Measurements from ENCODE around the gene PGC.

The PGC gene

DNA sequence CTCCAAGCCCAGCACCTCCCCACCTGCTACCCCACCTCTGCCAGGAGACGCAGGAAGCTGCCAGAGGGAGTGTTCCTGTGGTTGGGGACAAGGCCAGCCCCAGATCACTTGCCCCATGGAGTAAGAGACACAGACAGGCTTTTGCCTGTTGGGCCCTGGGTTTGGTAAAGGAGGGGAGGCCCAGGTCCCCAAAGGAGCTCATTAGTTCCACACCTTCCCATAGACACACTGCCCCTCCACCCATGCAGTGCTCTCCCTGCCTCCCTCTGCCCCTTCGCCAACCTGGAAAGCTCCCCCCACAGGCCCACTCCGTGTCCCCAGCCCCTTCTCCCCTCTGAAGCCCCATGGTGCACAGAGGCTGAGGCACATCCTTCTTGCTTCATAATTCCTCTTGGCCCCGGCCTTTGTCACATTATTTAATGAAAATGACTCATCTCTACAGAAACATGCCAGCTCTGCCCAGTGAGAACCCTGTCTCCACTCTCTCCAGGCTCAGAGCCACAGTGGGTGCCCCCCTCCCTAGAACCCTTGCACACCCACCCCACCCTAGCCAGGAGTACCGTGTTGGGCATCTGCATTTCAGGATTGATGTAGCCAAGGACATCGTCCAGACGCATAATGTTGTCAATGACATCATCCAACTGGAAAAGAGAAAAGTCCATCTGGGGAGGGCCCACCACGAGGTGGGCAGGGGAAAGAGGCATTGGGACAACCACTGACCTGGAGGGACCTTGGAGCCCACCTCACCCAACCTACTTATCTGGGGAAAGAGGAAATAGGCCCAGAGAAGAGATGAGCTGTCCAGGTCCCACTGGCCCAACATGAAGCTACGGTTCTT, 57.8 kb downstream of the PGC start:
- peaks cover 24% of the 10 kb centered on the region for H3K79me2 ChIP-seq (ENCODE audit: low read length)
- no peak overlapping the region for H3K27ac ChIP-seq (ENCODE audit: low read length)
- H3K9me3 ChIP-seq (ENCODE audit: insufficient read depth, low read length), result no peaks in the 10 kb centered on the region
- no peaks in the 10 kb centered on the region for H3K4me1 ChIP-seq (ENCODE audit: low read length)
- H3K36me3 ChIP-seq (replicated peaks; ENCODE audit: low read depth, low read length), result peaks cover 56% of the 10 kb centered on the region
- TF ChIP-seq EZH2phosphoT487 (IDR thresholded peaks at IDR 0.05; ENCODE audit: low read depth), result no peak
- TF ChIP-seq, protein P1, sequence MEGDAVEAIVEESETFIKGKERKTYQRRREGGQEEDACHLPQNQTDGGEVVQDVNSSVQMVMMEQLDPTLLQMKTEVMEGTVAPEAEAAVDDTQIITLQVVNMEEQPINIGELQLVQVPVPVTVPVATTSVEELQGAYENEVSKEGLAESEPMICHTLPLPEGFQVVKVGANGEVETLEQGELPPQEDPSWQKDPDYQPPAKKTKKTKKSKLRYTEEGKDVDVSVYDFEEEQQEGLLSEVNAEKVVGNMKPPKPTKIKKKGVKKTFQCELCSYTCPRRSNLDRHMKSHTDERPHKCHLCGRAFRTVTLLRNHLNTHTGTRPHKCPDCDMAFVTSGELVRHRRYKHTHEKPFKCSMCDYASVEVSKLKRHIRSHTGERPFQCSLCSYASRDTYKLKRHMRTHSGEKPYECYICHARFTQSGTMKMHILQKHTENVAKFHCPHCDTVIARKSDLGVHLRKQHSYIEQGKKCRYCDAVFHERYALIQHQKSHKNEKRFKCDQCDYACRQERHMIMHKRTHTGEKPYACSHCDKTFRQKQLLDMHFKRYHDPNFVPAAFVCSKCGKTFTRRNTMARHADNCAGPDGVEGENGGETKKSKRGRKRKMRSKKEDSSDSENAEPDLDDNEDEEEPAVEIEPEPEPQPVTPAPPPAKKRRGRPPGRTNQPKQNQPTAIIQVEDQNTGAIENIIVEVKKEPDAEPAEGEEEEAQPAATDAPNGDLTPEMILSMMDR (IDR thresholded peaks at IDR 0.05; ENCODE audit: low read depth, low read length), result no peak
- H3K9ac ChIP-seq (ENCODE audit: low read length), result no peak overlapping the region
- no peak overlapping the region for H3K4me3 ChIP-seq (ENCODE audit: low read length)
- H2AFZ ChIP-seq (ENCODE audit: low read depth, low read length), result no peak overlapping the region
- no peaks in the 10 kb centered on the region for H3K27me3 ChIP-seq (ENCODE audit: low read depth, low read length)
- no peak overlapping the region for H3K4me2 ChIP-seq (ENCODE audit: low read length)
- H4K20me1 ChIP-seq (ENCODE audit: insufficient read depth, low read length), result peaks cover 33% of the 10 kb centered on the region

DNA sequence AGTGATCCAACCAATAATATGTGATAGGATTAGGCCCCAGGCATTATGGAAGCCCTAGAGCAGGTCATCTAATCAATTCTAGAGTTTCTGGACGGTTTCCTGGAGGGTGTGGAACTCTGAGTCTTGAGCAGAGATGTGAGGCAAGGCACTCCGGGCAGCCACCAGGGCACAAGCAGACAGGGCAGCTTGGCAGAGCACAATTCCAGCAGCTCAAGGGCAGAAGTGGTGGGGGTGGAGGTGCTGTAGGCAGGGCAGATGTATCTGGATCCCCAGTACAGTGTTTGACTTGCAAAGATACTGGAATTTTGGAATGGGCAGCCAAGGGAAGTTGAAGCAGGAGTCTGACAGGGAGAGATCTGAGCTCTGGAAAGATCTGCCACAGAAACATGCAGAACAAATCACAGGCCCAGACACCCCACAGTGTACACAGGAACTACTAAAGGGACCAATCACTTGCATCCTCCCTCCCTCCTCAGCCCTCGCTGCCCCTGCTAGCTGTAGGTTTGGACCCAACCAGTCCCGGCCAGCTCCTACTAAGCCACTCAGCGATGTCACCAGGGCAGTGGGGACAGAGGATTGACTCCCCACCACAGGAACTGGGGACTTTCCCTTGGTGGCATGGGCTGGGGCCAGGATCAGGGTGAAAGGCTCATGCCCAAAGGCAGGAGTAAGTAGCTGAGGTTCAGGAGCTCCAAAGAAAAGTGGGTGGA, 58.8 kb downstream of the PGC start:
- H3K9me3 ChIP-seq (ENCODE audit: insufficient read depth, low read length), result no peaks in the 10 kb centered on the region
- H3K9ac ChIP-seq (ENCODE audit: low read length), result no peak overlapping the region
- no peak overlapping the region for H2AFZ ChIP-seq (ENCODE audit: low read depth, low read length)
- H3K27me3 ChIP-seq (ENCODE audit: low read depth, low read length), result no peaks in the 10 kb centered on the region
- no peak overlapping the region for H3K27ac ChIP-seq (ENCODE audit: low read length)
- H3K4me3 ChIP-seq (ENCODE audit: low read length), result no peak overlapping the region
- H3K36me3 ChIP-seq (replicated peaks; ENCODE audit: low read depth, low read length), result peaks cover 59% of the 10 kb centered on the region
- peaks cover 6% of the 10 kb centered on the region for H3K4me1 ChIP-seq (ENCODE audit: low read length)
- H4K20me1 ChIP-seq (ENCODE audit: insufficient read depth, low read length), result peaks cover 24% of the 10 kb centered on the region
- H3K79me2 ChIP-seq (ENCODE audit: low read length), result peaks cover 16% of the 10 kb centered on the region; the same call in 1 of the 2 replicates
- no peak overlapping the region for H3K4me2 ChIP-seq (ENCODE audit: low read length)
- TF ChIP-seq, protein P1 (IDR thresholded peaks at IDR 0.05; ENCODE audit: low read depth, low read length), result no peak
- TF ChIP-seq EZH2phosphoT487 (IDR thresholded peaks at IDR 0.05; ENCODE audit: low read depth), result no peak

- Histone ChIP-seq H3K36me3 (replicated peaks; ENCODE audit: low read depth, low read length) (peaks cover 59% of the 10 kb centered on the region), H3K4me3 (ENCODE audit: low read length) (no peak overlapping the region), H3K4me1 (ENCODE audit: low read length) (peaks cover 14% of the 10 kb centered on the region), H3K79me2 (ENCODE audit: low read length) (peaks cover 9% of the 10 kb centered on the region; the same call in 1 of the 2 replicates), H3K9ac (ENCODE audit: low read length) (no peak overlapping the region), H4K20me1 (ENCODE audit: insufficient read depth, low read length) (peaks cover 17% of the 10 kb centered on the region), H2AFZ (ENCODE audit: low read depth, low read length) (no peak overlapping the region), H3K9me3 (ENCODE audit: insufficient read depth, low read length) (no peaks in the 10 kb centered on the region), H3K4me2 (ENCODE audit: low read length) (no peak overlapping the region), H3K27me3 (ENCODE audit: low read depth, low read length) (no peaks in the 10 kb centered on the region), H3K27ac (ENCODE audit: low read length) (no peak overlapping the region)
- TF ChIP-seq EZH2phosphoT487 (IDR thresholded peaks at IDR 0.05; ENCODE audit: low read depth), result no peak
- TF ChIP-seq, protein P1 (IDR thresholded peaks at IDR 0.05; ENCODE audit: low read depth, low read length), result no peak
These were observed 59.6 kb downstream of the PGC start for GRCh38 chr6:41687501-41688175.
